HG03159 (cell line): ENCODE results near the gene SELP.

ENCODE experiments used
- ATAC-seq: cut with Tn5 transposase; IDR thresholded peaks from one replicate; pipeline ENCODE4 v1.9.1; 2021; ENCODE audit warnings: mild to moderate bottlenecking, moderate library complexity; ENCODE audit not compliant: unreplicated experiment

SELP gene

DNA sequence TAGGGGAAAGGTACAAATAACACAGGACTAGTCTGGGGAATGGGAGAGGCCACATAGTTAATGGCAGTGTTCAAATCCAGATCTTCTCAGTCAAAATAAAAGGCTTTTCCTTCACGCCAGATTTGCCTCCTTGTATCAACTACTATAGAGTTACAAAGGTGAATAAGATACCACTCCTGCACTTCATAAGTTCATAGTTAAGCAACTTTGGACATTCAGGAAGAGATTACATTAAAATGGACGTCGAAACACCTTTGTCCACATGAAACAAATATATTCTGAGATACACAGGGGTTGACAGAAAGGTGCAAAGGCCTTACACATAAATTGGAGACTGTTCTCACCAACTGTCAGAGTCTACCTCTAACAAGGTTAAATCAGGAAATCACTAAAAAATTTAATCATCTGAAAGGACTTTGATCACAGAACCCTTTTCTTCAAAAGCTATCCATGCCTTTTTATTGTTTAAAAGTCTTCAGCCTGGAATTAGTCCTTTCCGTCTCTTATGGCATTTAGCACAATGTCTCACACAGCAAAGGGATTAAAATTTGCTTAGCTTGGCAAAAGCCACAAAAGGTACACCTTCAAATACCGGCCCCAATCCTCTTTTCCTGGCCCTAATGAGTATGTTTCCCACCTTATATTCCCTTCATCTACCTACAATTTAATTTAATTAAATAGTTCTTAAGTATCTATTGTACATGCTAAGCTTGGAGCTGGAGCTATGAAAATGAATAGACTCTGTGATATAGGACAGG, 51.8 kb downstream of the SELP start:
- ATAC-seq: no peak

DNA sequence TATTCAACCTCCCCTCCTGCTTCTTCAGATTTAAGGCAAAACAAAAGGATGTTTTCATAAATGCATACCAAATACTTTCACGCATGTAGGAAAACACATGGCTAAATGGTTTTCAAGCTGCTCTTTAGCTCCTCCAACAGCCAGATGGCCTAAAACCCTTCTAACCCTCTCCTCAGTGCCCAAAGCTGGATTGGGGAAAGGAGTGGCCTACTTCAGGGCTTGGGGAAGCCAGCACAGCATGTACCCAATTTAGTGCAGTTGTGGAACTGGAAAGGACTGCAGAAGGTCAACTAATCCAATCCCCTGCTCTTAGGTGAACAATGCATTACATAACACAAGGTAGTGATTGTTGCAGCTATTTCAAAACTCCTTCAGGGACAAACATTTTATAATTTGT, 53.0 kb downstream of the SELP start:
- ATAC-seq: no peak

DNA sequence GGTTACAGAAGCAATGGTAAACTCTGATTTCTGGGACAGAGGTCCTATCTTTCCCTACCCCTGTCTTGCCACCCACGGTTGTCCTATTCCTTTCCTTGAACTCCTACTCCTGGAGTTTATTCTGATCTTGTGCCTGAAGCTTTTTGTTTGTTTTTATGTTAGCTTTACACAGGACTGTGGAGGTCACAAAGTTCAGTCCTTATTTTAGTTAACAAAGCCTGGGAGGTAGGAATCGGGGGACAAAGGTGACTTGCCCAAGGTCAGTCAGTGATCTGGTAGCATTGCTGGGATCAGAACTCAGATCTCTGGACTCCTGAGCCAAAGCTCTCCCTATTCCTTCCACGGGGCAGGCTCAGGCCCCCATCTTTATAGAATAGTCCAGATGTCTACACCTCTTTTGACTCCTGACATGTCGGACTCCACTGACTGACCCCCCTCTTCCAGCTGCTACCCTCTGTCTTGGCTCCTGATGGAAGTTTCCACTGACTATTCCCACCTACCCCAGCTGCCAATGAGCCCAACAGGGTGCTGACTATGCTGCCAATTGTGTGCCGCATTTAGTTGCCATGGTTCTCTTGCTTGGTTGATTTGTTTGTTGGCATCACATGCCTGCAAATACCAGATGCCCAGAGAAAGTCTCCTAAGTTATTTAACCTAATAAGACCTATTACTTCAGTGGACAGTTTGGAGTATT, 53.5 kb downstream of the SELP start:
- no peak for ATAC-seq

DNA sequence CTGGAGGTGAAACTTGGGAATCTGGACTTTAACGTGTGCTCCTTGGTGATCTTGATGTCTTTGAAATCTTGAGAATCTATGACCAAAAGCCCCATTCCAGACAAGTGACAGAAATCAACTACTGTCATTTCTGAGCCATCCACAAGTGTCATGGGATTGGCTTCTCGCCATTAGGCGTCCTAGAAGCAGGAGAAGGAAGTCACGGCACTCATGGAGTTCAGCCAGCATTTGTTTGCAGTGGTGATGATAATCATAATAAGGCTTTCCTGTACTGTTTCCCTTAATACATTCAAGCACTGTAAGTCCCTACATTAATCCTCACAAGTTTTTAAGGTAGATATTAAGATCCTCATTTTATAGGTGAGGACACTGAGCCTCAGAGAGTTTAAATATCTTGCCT, 55.6 kb downstream of the SELP start:
- ATAC-seq: no peak

DNA sequence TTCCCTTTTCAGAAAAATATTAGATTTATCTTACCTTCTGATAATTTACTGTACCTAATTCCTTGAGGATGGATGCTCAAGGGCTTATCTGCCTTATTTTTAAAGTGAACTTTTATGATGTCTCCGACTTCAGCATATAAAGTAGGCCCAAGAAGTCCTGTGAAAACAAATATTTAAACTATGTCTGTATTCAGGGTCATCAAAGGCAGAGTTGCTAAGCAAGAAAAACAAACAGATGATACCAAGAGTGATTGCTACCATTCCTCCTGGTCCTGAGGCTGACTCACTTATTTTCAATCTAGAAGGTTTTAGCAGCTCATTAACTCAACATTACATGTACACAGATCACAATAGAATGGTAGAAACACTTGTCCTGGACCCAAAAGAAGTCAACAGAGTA, 57.7 kb downstream of the SELP start:
- ATAC-seq: no peak

DNA sequence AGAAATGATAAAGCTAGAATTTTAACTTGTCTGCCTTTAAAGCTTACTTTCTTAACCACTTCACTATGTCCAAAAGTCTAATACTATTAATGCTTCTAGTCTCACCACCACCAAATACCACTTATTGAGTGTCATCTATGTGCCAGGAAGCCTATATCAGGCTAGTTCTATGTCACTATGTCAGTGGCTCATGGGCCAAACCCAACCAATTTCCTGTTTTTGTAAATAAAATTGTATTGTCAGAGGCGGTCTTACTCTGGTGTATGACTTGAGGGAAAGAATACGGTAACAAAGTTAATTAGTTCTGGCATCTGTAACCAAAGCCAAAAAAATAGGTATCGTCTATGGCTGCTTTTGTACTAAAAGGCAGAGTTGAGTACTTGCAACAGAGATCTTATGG, 58.5 kb downstream of the SELP start:
- no peak for ATAC-seq

DNA sequence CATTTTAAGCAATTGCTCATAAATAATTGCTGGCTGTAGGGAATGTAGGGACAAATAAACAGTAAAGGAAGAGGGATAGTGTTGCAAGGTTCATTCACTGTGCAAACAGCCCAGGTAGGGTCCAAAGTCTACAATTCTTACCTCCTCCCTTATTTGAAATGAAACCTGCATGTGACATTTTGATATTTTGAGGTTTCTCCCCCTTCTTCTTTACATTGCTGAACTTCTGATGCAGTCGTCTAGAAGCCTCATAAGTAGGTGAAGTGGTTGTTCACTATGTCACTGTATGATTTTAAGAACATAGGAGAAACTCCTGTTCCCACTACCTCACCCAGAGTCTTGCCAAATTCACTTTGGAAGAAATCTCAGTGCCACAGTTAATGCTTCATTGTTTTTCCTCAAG, 59.8 kb downstream of the SELP start:
- no peak for ATAC-seq

DNA sequence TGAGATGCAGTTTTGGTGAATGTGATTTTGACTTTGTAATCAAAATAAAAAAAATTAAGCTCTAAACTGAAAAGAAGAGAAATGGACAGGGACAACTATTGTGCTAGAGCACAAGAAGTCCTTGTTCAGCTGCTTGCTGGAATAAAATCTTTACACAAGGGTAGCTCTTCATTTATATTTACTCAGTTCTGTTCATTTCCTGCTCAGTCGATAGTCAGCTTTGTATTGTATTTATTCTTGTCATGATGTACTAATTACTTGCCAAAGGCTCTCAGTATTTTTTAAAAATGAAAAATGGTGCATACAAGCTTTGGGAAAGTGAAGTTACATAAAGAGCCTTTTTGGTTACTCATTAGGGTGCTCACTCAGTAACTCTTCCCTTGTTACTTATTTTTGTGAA, 61.4 kb downstream of the SELP start:
- no peak for ATAC-seq

DNA sequence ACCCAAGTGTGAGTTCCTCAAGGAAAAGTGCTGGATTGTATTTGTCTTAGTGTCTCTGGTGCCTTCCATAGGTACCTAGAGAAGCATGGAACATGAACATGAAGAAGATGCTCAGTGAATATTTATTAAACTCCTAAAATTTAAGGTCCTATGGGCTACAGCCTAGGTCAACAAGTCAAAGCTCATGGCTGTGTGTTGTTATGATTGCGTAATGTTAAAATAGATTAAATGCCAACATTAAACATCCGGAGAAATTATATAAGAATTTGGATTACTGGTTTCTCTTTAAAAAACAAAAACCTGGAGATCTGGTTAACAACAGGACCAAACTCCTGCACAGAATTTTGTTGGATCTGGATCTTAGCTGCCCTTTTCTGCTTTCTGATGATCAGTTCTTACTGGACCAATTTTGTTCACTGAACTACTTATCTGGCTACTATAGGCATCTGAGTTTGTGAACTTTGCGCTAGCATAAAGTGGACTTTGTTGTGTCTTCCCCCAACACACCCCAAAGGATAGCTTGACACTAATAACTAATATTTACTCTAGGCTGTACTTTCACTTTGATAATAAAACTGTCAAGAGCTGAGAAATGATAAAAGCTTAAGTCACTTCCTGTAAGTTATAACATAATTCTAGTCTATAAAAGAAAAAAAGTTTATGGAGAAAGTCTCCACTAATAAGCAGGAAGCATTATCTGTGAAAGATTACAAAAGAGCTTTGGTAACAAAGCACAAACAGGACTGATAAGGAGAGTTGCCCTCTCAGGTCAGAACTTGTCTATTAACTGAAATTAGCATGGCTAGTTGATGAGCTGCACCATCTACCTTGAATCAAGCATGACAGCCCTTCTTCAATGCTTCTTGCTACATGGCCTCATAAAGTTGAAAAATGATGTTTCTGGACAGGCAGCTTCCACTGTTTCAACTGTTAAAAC, 64.3 kb downstream of the SELP start:
- ATAC-seq: no peak

DNA sequence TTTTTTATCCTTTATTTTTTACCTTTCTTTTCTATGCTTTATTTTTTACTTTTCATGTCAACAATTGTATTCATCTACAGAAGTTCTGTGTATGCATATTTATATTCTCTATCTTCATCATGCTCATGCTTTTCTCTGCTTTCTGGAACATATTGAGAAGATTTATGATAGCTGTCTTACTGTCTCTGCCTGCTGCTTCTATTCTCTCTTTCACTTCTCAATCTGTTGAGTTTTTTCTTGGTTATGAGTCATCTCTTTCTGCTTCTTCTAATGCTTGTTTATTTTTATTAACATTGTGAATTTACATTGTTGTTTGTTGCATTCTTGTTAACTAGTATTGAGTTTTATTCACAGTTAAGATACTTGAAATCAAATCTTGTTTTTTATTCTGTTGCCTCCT, 66.3 kb downstream of the SELP start:
- ATAC-seq: no peak

DNA sequence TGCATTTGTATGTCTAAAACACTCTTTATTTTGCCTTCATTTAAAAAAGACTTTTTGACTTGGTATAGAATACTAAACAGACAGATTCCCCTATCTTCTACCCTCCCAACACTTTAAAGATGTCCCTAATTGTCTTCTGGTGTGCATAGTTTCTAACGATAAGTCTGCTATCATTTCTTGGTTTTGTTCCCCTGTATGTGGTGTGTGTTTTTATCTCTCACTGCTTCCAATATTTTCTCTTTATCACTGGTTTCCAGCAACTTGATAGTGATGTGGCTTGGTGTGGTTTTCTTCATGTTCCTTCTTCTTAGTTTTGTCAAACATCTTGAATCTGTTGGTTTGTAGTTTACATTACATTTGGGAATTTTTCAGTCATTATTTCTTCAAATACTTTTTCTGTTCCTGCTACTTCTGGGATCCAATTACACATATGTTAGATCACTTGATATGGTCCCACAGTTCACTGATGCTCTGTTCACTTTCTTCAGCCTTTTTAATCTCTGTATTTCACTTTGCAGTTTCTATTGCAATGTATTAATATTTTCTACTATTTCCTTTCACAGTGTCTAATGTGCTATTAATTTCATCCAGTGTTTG, 66.8 kb downstream of the SELP start:
- ATAC-seq: no peak

DNA sequence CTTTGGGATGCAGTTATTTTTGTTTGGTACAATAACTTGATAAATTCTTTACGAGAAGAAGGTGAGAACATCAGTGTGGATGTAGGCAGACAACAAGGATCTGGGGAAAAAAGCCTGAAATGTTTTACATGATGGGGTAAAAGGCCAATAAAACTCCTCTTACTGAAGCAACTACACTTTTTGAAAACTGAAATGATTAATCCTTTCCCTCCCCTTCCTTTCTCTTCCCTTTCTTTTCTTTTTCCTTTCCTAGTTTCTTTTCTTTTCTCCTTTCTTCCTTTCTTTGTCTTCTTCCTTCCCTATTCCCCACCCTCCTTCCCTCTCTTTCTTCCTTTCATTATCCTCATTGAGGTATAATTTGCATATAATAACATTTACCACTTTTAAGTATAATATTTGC, 68.2 kb downstream of the SELP start:
- no peak for ATAC-seq

DNA sequence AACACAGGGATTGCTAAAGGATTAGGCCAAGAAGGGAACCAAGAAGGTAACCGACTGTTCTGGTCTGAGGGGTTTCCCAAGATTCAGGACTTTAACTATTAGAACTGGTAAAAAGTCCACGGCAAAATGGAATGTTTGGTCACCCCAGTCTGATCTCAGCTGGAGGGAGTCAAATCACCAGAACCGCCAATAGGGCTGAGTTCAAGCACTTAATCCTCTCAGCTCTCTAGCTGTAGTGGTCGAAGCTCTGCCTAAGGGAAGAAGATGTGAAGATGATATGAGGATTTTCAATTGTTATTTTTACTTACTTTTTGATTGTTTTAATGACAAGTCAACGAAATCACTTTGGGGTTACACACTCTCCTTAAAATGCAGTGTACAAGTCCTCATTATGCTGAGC, 72.8 kb downstream of the SELP start:
- no peak for ATAC-seq

DNA sequence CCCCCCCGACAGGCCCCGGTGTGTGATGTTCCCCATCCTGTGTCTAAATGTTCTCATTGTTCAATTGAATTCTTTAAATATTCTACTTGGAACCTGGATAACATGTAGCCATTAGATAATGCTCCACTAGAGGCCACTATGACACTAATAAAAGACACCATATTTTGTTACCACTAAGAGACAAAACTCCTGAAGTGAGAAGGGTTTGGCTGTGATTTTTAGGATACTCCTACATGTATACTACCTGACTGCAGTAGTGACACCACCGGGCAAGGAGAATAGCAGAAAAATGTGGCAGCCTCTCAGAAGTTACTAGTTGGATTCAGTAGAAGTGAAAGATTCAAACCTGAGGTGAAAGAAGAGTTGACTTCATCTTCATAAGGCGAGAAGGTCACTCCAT, 79.6 kb downstream of the SELP start:
- no peak for ATAC-seq

DNA sequence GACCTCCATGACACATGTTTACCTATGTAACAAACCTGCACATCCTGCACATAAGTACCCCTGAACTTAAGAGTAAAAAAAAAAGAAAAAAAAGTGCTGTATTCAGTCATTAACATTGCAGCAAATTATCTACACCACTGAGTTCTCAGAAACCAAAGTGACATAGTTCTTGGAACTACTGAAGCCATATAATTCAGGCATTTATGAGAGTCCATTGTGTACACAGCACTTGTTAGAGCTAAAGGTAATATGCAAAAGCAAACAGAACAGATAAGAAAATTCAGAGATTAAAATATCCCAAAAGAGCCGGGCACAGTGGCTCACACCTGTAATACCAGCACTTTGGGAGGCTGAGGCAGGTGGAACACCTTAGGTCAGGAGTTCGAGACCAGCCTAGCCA, 81.6 kb downstream of the SELP start:
- ATAC-seq: no peak

DNA sequence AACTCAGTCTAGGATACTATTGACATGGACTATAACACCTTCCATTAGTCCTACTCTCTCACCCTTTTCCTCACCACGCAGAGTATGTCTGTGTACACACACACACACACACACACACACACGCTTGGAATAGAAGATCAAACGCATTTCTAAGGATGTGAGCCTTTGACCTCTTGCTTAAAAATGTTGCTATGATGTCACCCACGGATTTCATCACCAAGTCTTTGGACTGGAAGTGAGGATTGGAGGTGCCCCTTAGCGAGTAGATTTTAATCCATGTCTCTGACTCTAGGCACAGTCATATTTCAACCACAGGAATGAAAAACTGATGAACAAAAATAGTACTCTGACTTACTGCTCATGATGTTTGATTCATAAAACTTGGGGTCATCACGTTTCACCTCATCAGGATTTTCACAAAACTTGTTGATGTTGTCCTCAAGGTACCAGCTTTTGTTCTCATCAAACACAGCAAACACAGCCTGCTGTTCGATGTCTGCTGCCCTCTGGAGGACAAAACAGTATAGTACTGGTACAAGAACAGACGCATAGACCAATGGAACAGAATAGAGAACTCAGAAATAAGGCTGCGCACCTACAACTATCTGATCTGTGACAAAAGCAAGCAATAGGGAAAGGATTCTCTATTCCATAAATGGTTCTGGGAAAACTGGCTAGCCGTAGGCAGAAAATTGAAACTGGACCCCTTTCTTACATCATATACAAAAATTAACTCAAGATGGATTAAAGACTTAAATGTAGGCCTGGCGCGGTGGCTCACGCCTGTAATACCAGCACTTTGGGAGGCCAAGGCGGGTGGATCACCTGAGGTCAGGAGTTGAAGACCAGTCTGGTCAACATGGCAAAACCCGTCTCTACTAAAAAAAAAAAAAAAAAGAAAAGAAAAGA, 83.6 kb downstream of the SELP start:
- ATAC-seq: peak; percentile 81

DNA sequence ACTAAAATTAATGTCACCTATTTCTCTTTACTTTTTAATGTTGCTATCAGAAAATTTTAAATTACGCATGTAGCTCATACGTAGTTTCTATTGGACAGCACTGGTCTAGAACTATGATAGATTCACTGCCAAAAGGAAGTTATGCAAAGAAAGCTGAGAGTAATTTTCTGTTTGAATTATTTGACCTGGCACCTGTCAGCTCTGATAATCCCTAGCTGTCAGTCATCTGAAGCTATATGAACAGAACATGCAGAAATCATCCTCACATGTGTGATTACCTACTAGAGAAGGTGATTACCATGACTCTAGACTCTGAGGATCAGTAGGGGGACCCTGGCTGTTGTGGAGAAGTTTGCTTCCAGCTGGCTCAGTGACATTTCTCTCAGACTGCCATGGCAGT, 84.5 kb downstream of the SELP start:
- ATAC-seq: no peak

DNA sequence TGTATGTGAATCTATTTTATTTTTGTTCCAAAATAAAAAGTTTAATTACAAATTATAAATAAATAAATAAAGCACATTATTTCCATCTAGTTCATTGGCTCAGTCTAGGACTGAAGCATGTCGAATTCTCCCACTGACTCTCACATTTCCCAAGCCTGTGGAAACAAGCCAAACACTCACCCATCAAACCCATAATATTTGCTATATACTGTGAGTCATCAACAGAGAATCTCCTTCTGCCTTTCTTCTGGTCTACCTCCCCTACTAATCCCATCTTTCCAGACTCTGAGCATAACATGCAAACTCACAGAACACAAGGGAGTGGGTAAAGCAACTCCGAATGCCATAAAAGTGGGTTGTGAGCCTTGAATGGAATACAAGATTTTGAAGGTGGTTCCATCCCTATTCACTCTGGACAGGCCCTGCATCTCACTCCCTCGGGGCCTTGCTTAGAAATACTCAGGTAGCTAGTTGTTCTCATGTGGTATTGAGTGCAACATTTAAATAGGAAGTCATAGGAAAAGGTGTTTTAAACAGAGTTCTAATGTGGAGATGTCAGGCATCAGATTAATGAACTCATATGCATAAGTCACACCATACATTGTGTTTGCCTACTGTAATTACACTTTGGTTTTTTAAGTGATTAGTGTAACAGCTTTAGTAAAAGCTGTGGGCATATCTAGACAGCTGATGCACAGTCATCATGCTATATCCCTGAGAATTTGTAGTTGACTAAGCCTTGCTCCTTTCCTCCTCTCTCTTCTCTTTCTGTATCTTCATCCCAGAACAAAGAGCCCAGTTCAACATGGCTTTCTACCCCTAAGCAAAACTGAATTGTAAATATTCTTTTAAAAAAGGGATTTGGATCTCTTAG, 90.7 kb downstream of the SELP start:
- no peak for ATAC-seq
